Effector memory CD8-positive, alpha-beta T cell (primary cell): Measurements from ENCODE around the gene MYO16.
"Not testable (repeated sequence)": the region's sequence is repeated elsewhere in the genome, so short reads cannot be mapped to it uniquely, and the experiment has no call there.

Experiments used
- ATAC-seq: fragments of 150-1000 bp; cut with Tn5 transposase; replicated peaks from 2 replicates; pipeline ENCODE4 v1.10.0; 2021; ENCODE audit warnings: mild to moderate bottlenecking, moderate library complexity
- DNase-seq, 3 experiments: peaks; one replicate each; pipeline ENCODE4 v3.0.0; 2021
- H3K27ac Mint-ChIP-seq, 2 donors: one replicate each; pipeline ENCODE4 v1.8.0; 2022; ENCODE audit warnings: mild to moderate bottlenecking in 2 of 2, mixed read lengths in 2 of 2, moderate library complexity in 2 of 2
- H3K27me3 Mint-ChIP-seq, 2 donors: one replicate each; pipeline ENCODE4 v1.8.0; 2022; ENCODE audit warnings: mixed read lengths in 2 of 2
- H3K36me3 Mint-ChIP-seq: one replicate; pipeline ENCODE4 v1.8.0; 2022; ENCODE audit warnings: mild to moderate bottlenecking, moderate library complexity, mixed read lengths; ENCODE audit not compliant: insufficient read depth
- H3K4me1 Mint-ChIP-seq, 2 donors: one replicate each; pipeline ENCODE4 v1.8.0; 2022; ENCODE audit warnings: low read depth in 2 of 2, mixed read lengths in 2 of 2
- H3K4me3 Mint-ChIP-seq, 2 donors: one replicate each; pipeline ENCODE4 v1.8.0; 2022; ENCODE audit warnings: mild to moderate bottlenecking in 2 of 2, mixed read lengths in 2 of 2, moderate library complexity in 2 of 2
- H3K9me3 Mint-ChIP-seq, 2 donors: one replicate each; pipeline ENCODE4 v1.8.0; 2022; ENCODE audit warnings: mixed read lengths in 2 of 2

Gene MYO16

GRCh38 chr13:109033090-109033489 lies 403.7 kb downstream of the MYO16 start:
- H3K9me3 Mint-ChIP-seq: peaks cover 6 to 8% of the 10 kb centered on the region in 2 donors
- no peak overlapping the region for H3K27ac Mint-ChIP-seq
- H3K4me1 Mint-ChIP-seq: no peaks in the 10 kb centered on the region
- no peak overlapping the region for H3K4me3 Mint-ChIP-seq
- H3K36me3 Mint-ChIP-seq: no peaks in the 10 kb centered on the region
- no peak for DNase-seq
- H3K27me3 Mint-ChIP-seq: no peaks in the 10 kb centered on the region
- ATAC-seq: no peak

DNA sequence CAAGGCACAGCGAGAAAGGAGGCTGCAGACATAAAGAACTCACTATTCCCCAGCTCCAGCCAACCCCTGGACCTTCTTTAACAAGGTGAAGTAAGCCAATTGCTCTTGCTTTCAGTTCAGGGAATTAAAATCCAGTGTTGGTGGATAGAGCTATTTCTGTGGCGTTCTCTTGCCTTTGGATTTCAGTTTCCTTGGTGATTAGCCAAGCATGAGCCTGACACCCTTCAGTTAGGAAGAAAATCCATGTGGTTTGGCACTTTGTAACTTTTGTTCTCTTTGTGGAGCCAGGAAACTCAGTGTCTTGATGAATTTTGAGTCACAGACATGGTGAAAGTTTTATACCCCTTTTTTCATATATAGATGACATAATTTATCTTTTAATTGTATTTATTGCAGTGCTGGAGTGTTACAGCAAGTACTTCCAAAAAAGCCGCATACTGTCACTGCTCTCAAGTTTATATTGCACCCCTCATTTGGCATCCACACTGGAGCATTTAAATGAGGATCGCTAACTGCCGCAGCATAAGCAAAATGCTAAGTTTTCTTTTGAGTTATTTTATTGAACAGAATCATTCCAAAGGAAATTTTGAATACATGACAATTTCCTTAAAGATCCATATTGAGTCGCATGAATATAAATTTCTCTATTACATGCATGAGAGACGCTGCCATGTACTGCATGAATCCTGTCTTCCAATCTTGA lies 406.8 kb downstream of the MYO16 start:
- H3K9me3 Mint-ChIP-seq: peaks cover 6% of the 10 kb centered on the region in 2 donors
- no peaks in the 10 kb centered on the region for H3K4me1 Mint-ChIP-seq
- H3K27ac Mint-ChIP-seq: no peak overlapping the region
- no peaks in the 10 kb centered on the region for H3K36me3 Mint-ChIP-seq
- no peak overlapping the region for H3K4me3 Mint-ChIP-seq
- no peaks in the 10 kb centered on the region for H3K27me3 Mint-ChIP-seq
- DNase-seq: no peak
- no peak for ATAC-seq

DNA sequence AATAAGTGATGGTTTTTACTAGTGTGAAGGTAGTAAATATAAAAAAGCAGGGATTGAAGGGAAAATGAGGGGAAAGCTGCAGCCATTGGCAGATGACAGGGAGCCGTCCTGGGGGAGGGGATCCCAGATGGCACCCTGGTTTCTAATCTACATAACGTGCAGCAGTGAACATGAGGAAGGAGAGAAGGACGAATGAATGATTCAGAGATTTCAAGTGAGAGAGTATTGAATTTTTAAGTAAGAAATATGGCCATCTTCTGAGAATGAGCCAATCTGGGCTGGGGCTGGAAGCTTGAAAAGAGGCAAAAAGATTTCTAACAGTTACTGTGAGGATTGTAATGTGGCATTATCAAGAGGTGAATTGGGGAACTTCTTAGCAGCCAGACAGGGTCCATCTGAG lies 414.2 kb downstream of the MYO16 start:
- no peaks in the 10 kb centered on the region for H3K4me1 Mint-ChIP-seq
- H3K4me3 Mint-ChIP-seq: no peak overlapping the region
- no peaks in the 10 kb centered on the region for H3K27me3 Mint-ChIP-seq
- peaks cover 0 to 3% of the 10 kb centered on the region in 2 donors for H3K9me3 Mint-ChIP-seq
- DNase-seq (no peak), ATAC-seq (no peak)
- H3K27ac Mint-ChIP-seq: no peak overlapping the region
- H3K36me3 Mint-ChIP-seq: no peaks in the 10 kb centered on the region

DNA sequence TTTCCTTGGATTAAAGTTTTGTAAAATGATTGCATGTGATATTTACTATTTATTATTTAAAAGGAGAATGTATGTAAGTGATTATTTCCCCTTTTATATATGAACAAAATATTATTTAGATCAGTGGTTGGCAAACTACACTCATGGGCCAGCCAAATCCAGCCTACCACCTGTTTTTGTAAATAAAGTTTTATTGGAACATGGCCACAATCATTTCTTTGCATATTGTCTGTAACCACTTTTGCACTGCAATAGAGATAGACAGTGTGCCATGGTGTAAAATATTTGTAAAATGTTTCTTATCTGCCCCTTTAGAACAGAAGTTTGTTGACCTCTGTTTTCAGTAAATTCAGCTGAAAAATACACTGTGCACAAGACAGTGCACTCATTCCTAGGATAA lies 426.4 kb downstream of the MYO16 start:
- no peak overlapping the region for H3K4me3 Mint-ChIP-seq

DNA sequence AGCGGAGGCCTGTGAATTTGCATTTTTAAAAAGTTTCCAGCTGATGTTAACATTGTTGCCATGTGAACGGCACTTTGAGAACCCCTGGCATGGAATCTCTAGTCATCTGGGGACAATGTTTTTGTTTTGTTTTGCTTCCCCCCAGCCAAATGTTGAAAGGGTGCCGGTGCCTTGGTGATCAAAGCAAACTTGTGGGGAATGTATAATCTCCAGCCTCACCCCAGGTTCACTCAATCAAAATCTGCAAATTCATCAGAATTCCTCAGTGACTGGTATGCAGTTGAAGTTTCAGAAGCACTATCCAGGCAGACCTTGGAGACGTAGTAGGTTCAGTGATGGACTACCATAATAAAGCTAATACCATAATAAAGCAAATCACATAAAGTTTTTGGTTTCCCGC lies 428.7 kb downstream of the MYO16 start:
- Mint-ChIP-seq H3K4me1 (no peaks in the 10 kb centered on the region), H3K27me3 (no peaks in the 10 kb centered on the region), H3K27ac (no peak overlapping the region), H3K36me3 (no peaks in the 10 kb centered on the region), H3K9me3 (peaks cover 0 to 6% of the 10 kb centered on the region in 2 donors), H3K4me3 (no peak overlapping the region)
- DNase-seq (no peak), ATAC-seq (no peak)

More for the DNA sequence above, 426.4 kb downstream of the MYO16 start:
- H3K9me3 Mint-ChIP-seq: peaks cover 0 to 6% of the 10 kb centered on the region in 2 donors
- no peaks in the 10 kb centered on the region for H3K4me1 Mint-ChIP-seq
- H3K36me3 Mint-ChIP-seq: no peaks in the 10 kb centered on the region
- DNase-seq (no peak), ATAC-seq (no peak)
- no peaks in the 10 kb centered on the region for H3K27me3 Mint-ChIP-seq
- H3K27ac Mint-ChIP-seq: no peak overlapping the region

DNA sequence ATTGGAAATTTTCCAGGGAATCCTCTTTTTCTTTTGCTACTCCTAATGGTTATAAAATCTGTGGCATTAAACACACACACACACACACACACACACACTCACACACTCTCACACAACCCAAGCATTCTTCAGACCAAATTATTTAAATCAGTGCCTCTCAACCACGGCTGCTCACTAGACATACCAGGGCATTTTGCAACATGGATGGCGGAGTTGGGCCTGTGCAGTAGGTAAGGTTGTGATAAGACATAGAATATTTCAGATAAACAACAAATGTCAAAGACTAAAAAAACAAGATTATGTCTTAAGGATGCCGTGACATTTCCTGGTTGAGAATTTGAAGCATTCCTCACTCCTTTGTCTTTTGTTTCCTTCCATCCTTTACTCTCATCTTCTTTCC lies 443.1 kb downstream of the MYO16 start:
- Mint-ChIP-seq H3K36me3 (no peaks in the 10 kb centered on the region), H3K27me3 (no peaks in the 10 kb centered on the region), H3K4me3 (no peak overlapping the region), H3K4me1 (no peaks in the 10 kb centered on the region), H3K27ac (no peak overlapping the region), H3K9me3 (no peaks in the 10 kb centered on the region)
- DNase-seq: no peak
- no peak for ATAC-seq

DNA sequence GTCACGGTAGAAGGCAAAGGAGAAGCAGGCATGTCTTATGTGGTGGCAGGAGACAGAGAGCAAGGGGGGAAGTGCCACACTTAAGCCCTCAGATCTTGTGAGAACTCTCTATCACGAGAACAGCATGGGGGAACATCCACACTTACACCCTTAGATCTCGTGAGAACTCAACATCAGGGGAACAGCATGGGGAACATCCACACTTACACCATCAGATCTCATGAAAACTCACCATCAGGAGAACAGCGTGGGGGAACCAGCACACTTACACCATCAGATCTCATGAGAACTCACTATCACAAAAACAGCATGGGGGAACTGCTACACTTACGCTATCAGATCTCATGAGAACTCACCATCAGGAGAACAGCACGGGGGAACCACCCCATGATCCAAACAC lies 445.0 kb downstream of the MYO16 start:
- Mint-ChIP-seq H3K27me3 (no peaks in the 10 kb centered on the region), H3K9me3 (no peaks in the 10 kb centered on the region), H3K27ac (no peak overlapping the region), H3K36me3 (no peaks in the 10 kb centered on the region), H3K4me1 (no peaks in the 10 kb centered on the region), H3K4me3 (no peak overlapping the region)
- ATAC-seq: no peak
- no peak for DNase-seq

GRCh38 chr13:109074853-109075252 lies 445.4 kb downstream of the MYO16 start:
- H3K9me3 Mint-ChIP-seq: no peaks in the 10 kb centered on the region
- ATAC-seq: no peak
- H3K4me1 Mint-ChIP-seq: no peaks in the 10 kb centered on the region
- H3K4me3 Mint-ChIP-seq: no peak overlapping the region
- H3K27me3 Mint-ChIP-seq: no peaks in the 10 kb centered on the region
- H3K36me3 Mint-ChIP-seq: no peaks in the 10 kb centered on the region
- DNase-seq: no peak
- H3K27ac Mint-ChIP-seq: no peak overlapping the region

- Mint-ChIP-seq H3K27me3 (no peaks in the 10 kb centered on the region), H3K9me3 (peaks cover 0 to 14% of the 10 kb centered on the region in 2 donors), H3K4me3 (no peak overlapping the region), H3K36me3 (no peaks in the 10 kb centered on the region), H3K27ac (no peak overlapping the region), H3K4me1 (no peaks in the 10 kb centered on the region)
- no peak for DNase-seq
- ATAC-seq: no peak
These were observed 458.7 kb downstream of the MYO16 start for GRCh38 chr13:109087916-109088623.

DNA sequence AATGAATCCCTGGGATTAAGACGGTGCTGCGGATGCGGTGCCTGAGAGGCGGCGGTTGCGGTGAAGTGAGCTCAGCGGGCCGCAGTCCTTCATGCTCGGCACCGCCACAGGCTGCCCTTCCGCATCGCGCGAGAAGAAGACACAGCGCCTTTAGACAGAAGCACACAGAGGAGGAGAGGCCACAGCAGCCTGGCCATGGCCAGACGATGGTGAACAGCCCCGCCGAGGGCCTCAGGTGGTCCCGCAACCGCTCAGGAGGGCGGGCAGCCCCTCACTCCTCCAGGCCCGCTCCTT lies 459.2 kb downstream of the MYO16 start:
- Mint-ChIP-seq H3K4me3 (no peak overlapping the region), H3K4me1 (no peaks in the 10 kb centered on the region), H3K9me3 (peaks cover 3 to 16% of the 10 kb centered on the region in 2 donors), H3K27me3 (no peaks in the 10 kb centered on the region), H3K36me3 (no peaks in the 10 kb centered on the region), H3K27ac (no peak overlapping the region)
- DNase-seq: no peak
- no peak for ATAC-seq

- Mint-ChIP-seq H3K4me3 (no peak overlapping the region), H3K9me3 (peaks cover 10 to 18% of the 10 kb centered on the region in 2 donors), H3K27me3 (no peaks in the 10 kb centered on the region), H3K36me3 (no peaks in the 10 kb centered on the region), H3K4me1 (no peaks in the 10 kb centered on the region), H3K27ac (no peak overlapping the region)
- no peak for DNase-seq
- no peak for ATAC-seq
These were observed 461.4 kb downstream of the MYO16 start for GRCh38 chr13:109090796-109091195.

- Mint-ChIP-seq H3K36me3 (no peaks in the 10 kb centered on the region), H3K27me3 (no peaks in the 10 kb centered on the region), H3K4me1 (no peaks in the 10 kb centered on the region), H3K4me3 (no peak overlapping the region), H3K27ac (no peak overlapping the region), H3K9me3 (peaks cover 10 to 18% of the 10 kb centered on the region in 2 donors)
- no peak for ATAC-seq
- no peak for DNase-seq
These were observed 461.8 kb downstream of the MYO16 start for GRCh38 chr13:109091249-109091648.

GRCh38 chr13:109092186-109092585 lies 462.8 kb downstream of the MYO16 start:
- H3K9me3 Mint-ChIP-seq: peaks cover 10 to 18% of the 10 kb centered on the region in 2 donors
- not testable (repeated sequence) for ATAC-seq, H3K27ac Mint-ChIP-seq, H3K36me3 Mint-ChIP-seq, H3K27me3 Mint-ChIP-seq, DNase-seq, H3K4me1 Mint-ChIP-seq, H3K4me3 Mint-ChIP-seq

DNA sequence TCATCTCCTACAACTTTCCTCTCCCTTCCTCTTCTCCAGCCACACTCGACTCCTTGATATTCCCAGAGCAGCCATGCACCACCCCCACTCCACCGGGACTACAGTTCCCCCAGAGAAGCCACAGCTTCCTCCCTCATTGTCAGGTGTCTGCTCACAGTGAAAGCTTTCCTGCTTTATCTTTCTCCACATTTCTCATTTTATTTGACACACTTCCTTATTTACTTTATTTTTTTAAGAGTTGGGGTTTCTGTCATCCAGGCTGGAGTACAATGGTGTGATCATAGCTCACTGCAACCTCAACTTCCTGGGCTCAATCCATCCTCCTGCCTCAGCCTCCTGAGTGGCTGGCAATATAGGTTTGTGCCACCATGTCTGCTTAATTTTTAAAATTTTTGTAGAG lies 464.6 kb downstream of the MYO16 start:
- Mint-ChIP-seq H3K27ac (no peak overlapping the region), H3K36me3 (no peaks in the 10 kb centered on the region), H3K9me3 (peaks cover 10 to 20% of the 10 kb centered on the region in 2 donors), H3K27me3 (no peaks in the 10 kb centered on the region), H3K4me1 (no peaks in the 10 kb centered on the region), H3K4me3 (no peak overlapping the region)
- no peak for ATAC-seq
- DNase-seq: no peak
